ENCODE measurements around the gene MICA. TPM values are rescaled to one million over a fixed set of nuclear protein-coding genes. Genes with fewer than 3 reads are reported as not detected.
A peak's percentile ranks its signal among the peaks of the same experiment; 100 is the strongest.

MICA gene
- total and polyA plus RNA-seq, 9 of the 15 experiments (the other 6 are each of a cell fraction or from before 2014, with no cell fraction given) = 11.8 to 24.6 (median 16.7) TPM

DNA sequence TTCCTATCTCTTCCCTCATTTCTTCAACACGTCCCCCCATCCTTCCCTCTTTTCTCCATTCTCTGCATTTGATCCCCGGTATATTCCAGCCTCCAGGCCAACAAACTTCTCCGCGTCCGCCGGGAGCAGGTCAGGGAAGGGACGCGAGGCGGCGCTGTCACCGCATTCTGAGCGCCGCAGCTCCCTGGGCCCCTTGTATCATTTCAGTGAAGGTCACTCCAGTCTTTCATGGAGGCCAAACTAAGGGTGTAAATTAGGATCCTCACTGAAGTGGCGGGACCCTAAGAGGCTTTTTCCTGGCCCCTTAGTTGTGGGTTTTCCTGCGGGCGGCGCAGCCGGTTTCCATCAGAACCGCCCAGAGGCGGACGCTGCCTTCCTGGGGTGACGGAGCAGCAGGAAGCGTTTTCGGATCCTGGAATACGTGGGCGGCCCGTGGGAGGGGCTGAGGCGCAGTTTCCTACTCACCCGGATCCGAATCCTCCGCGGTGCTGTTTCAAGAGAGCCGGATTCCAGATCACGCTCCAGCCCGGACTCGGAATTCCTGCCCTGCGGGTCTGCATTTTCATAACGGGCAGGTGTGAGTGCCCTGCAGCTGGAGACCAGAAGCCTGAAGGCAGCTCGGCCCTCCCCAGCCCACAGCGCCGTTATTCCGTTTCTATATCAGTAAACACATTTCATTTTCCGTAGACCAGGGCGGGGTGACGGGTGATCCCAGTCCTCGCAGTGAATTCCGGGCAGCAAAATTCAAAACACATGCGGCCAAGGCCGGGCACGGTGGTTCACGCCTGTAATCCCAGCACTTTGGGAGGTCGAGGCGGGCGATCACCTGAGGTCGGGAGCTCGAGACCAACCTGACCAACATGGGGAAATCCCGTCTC lies 3.6 kb upstream of the MICA start (continued):
- no peak for TF ChIP-seq E4F1 (CRISPR knock-in tag; IDR thresholded peaks at IDR 0.05; ENCODE audit: borderline replicate concordance)
- peak; percentile 85 for TF ChIP-seq BCOR (IDR thresholded peaks at IDR 0.05)
- TF ChIP-seq ZNF140 (CRISPR knock-in tag; IDR thresholded peaks at IDR 0.05) = no peak
- no peak for TF ChIP-seq NCOA6 (IDR thresholded peaks at IDR 0.05)
- TF ChIP-seq, protein P1, sequence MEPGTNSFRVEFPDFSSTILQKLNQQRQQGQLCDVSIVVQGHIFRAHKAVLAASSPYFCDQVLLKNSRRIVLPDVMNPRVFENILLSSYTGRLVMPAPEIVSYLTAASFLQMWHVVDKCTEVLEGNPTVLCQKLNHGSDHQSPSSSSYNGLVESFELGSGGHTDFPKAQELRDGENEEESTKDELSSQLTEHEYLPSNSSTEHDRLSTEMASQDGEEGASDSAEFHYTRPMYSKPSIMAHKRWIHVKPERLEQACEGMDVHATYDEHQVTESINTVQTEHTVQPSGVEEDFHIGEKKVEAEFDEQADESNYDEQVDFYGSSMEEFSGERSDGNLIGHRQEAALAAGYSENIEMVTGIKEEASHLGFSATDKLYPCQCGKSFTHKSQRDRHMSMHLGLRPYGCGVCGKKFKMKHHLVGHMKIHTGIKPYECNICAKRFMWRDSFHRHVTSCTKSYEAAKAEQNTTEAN (CRISPR knock-in tag; IDR thresholded peaks at IDR 0.05) = no peak; the same call in 1 of the 2 replicates
- peak; percentile 49 for TF ChIP-seq ARID1B (IDR thresholded peaks at IDR 0.05)
- peak; percentile 55; the same call in 1 of the 2 replicates for TF ChIP-seq ZNF740 (CRISPR knock-in tag; IDR thresholded peaks at IDR 0.05)
- 0 out of 4 replicates have a peak, but pooled peaks of 1 of the 2 experiments have one; percentile 31 for TF ChIP-seq ZNF740 (tag; IDR thresholded peaks at IDR 0.05)
- no peak for TF ChIP-seq SNRNP70 (optimal IDR thresholded peaks at IDR 0.05; ENCODE audit: low read depth, low read length)
- TF ChIP-seq, protein P2, sequence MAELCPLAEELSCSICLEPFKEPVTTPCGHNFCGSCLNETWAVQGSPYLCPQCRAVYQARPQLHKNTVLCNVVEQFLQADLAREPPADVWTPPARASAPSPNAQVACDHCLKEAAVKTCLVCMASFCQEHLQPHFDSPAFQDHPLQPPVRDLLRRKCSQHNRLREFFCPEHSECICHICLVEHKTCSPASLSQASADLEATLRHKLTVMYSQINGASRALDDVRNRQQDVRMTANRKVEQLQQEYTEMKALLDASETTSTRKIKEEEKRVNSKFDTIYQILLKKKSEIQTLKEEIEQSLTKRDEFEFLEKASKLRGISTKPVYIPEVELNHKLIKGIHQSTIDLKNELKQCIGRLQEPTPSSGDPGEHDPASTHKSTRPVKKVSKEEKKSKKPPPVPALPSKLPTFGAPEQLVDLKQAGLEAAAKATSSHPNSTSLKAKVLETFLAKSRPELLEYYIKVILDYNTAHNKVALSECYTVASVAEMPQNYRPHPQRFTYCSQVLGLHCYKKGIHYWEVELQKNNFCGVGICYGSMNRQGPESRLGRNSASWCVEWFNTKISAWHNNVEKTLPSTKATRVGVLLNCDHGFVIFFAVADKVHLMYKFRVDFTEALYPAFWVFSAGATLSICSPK (IDR thresholded peaks at IDR 0.05; ENCODE audit: borderline replicate concordance) = peak; percentile 34; the same call in 1 of the 2 replicates
- peak; percentile 71 for TF ChIP-seq NR2C1 (IDR thresholded peaks at IDR 0.05)
- peak; percentile 82 for TF ChIP-seq NR2C1 (tag; IDR thresholded peaks at IDR 0.05)
- 0 out of 2 replicates have a peak, but pooled peaks have one; percentile 25 for TF ChIP-seq ZNF644 (tag; IDR thresholded peaks at IDR 0.05; ENCODE audit: low read depth)
- TF ChIP-seq FOXM1 (IDR thresholded peaks at IDR 0.05; ENCODE audit: low read depth) = peak; percentile 33; the same call in 1 of the 2 replicates
- no peak for TF ChIP-seq FOXM1 (CRISPR knock-in tag; IDR thresholded peaks at IDR 0.05; ENCODE audit: low read depth)
- TF ChIP-seq FOXO4 (CRISPR knock-in tag; IDR thresholded peaks at IDR 0.05) = no peak
- TF ChIP-seq TCF7 (IDR thresholded peaks at IDR 0.05; ENCODE audit: borderline replicate concordance) = no peak
- no peak for TF ChIP-seq CCNT2 (IDR thresholded peaks at IDR 0.05; ENCODE audit: borderline replicate concordance, extremely low read depth, insufficient read length, low read depth, low read length)
- peak; percentile 18 for TF ChIP-seq NFRKB (IDR thresholded peaks at IDR 0.05; ENCODE audit: low read depth)
- TF ChIP-seq ZNF41 (CRISPR knock-in tag; conservative IDR thresholded peaks at IDR 0.05) = no peak
